HG03175 (cell line): Measurements from ENCODE around the gene NGFR.
"Not testable (repeated sequence)": the region's sequence is repeated elsewhere in the genome, so short reads cannot be mapped to it uniquely, and the experiment has no call there.

ENCODE experiments used
- ATAC-seq: cut with Tn5 transposase; IDR thresholded peaks from one replicate; pipeline ENCODE4 v1.9.1; 2021; ENCODE audit warnings: mild to moderate bottlenecking, moderate library complexity; ENCODE audit not compliant: unreplicated experiment

The NGFR gene

GRCh38 chr17:49496183-49496866, 1.2 kb downstream of the NGFR start:
- ATAC-seq, result no peak

- ATAC-seq, result no peak
Measured at GRCh38 chr17:49496867-49497147, 1.7 kb downstream of the NGFR start.

GRCh38 chr17:49497148-49498028, 2.3 kb downstream of the NGFR start:
- ATAC-seq, result no peak

- no peak for ATAC-seq
Measured at GRCh38 chr17:49498029-49498615, 3.0 kb downstream of the NGFR start.

- no peak for ATAC-seq
Measured at GRCh38 chr17:49501496-49501895, 6.4 kb downstream of the NGFR start.

GRCh38 chr17:49502254-49502653, 7.2 kb downstream of the NGFR start:
- no peak for ATAC-seq

GRCh38 chr17:49502680-49503079, 7.6 kb downstream of the NGFR start:
- not testable (repeated sequence) for ATAC-seq

GRCh38 chr17:49504369-49504768, 9.3 kb downstream of the NGFR start:
- ATAC-seq, result no peak

- ATAC-seq, result no peak
Measured at GRCh38 chr17:49505854-49506253, 10.8 kb downstream of the NGFR start.

- ATAC-seq, result no peak
Measured at GRCh38 chr17:49506282-49506681, 11.2 kb downstream of the NGFR start.

- ATAC-seq, result no peak
Measured at GRCh38 chr17:49508061-49508865, 13.2 kb downstream of the NGFR start.

- ATAC-seq, result no peak
Measured at GRCh38 chr17:49508866-49509587, 13.9 kb downstream of the NGFR start.

- ATAC-seq, result no peak
Measured at GRCh38 chr17:49509588-49509917, 14.5 kb downstream of the NGFR start.

- no peak for ATAC-seq
Measured at GRCh38 chr17:49510059-49510719, 15.1 kb downstream of the NGFR start.

GRCh38 chr17:49510720-49511110, 15.6 kb downstream of the NGFR start:
- ATAC-seq, result no peak

- ATAC-seq, result no peak
Measured at GRCh38 chr17:49511810-49512209, 16.7 kb downstream of the NGFR start.

- ATAC-seq, result no peak
Measured at GRCh38 chr17:49512296-49513043, 17.4 kb downstream of the NGFR start.

- ATAC-seq, result no peak
Measured at GRCh38 chr17:49513044-49513395, 17.9 kb downstream of the NGFR start.

- ATAC-seq, result no peak
Measured at GRCh38 chr17:49513641-49514040, 18.5 kb downstream of the NGFR start.
